Measurements from ENCODE around the gene SPHKAP.
"Not testable (repeated sequence)": the region's sequence is repeated elsewhere in the genome, so short reads cannot be mapped to it uniquely, and the experiment has no call there.

SPHKAP gene

GRCh38 chr2:227942021-227942420 lies 239.5 kb downstream of the SPHKAP start:
- H3K27ac ChIP-seq (ENCODE audit: low read length): no peak overlapping the region
- no peak overlapping the region for H2AFZ ChIP-seq (ENCODE audit: low read depth, low read length)
- no peaks in the 10 kb centered on the region for H3K9me3 ChIP-seq (ENCODE audit: insufficient read depth, low read length)
- no peaks in the 10 kb centered on the region for H3K36me3 ChIP-seq (replicated peaks; ENCODE audit: low read depth, low read length)
- no peak overlapping the region for H3K4me3 ChIP-seq (ENCODE audit: low read length)
- no peak overlapping the region for H3K4me2 ChIP-seq (ENCODE audit: low read length)
- H3K79me2 ChIP-seq (ENCODE audit: low read length): no peaks in the 10 kb centered on the region
- H3K4me1 ChIP-seq (ENCODE audit: low read length): peaks cover 7% of the 10 kb centered on the region
- TF ChIP-seq EZH2phosphoT487 (IDR thresholded peaks at IDR 0.05; ENCODE audit: low read depth) (no peak), CTCF (IDR thresholded peaks at IDR 0.05; ENCODE audit: low read depth, low read length) (no peak)
- peaks cover 2% of the 10 kb centered on the region; the same call in 1 of the 2 replicates for H3K27me3 ChIP-seq (ENCODE audit: low read depth, low read length)
- H4K20me1 ChIP-seq (ENCODE audit: insufficient read depth, low read length): no peaks in the 10 kb centered on the region
- H3K9ac ChIP-seq (ENCODE audit: low read length): no peak overlapping the region

- H3K27ac ChIP-seq (ENCODE audit: low read length): no peak overlapping the region
- H3K79me2 ChIP-seq (ENCODE audit: low read length): no peaks in the 10 kb centered on the region
- H4K20me1 ChIP-seq (ENCODE audit: insufficient read depth, low read length): no peaks in the 10 kb centered on the region
- H3K36me3 ChIP-seq (replicated peaks; ENCODE audit: low read depth, low read length): no peaks in the 10 kb centered on the region
- H3K4me2 ChIP-seq (ENCODE audit: low read length): peak overlapping the region; percentile 53
- H3K9me3 ChIP-seq (ENCODE audit: insufficient read depth, low read length): no peaks in the 10 kb centered on the region
- TF ChIP-seq CTCF (IDR thresholded peaks at IDR 0.05; ENCODE audit: low read depth, low read length) (peak; percentile 75), EZH2phosphoT487 (IDR thresholded peaks at IDR 0.05; ENCODE audit: low read depth) (no peak)
- H2AFZ ChIP-seq (ENCODE audit: low read depth, low read length): peak overlapping the region; percentile 47
- H3K4me3 ChIP-seq (ENCODE audit: low read length): peak overlapping the region; percentile 44
- peaks cover 7% of the 10 kb centered on the region for H3K4me1 ChIP-seq (ENCODE audit: low read length)
- H3K9ac ChIP-seq (ENCODE audit: low read length): no peak overlapping the region
- peaks cover 2% of the 10 kb centered on the region; the same call in 1 of the 2 replicates for H3K27me3 ChIP-seq (ENCODE audit: low read depth, low read length)
These were observed 242.0 kb downstream of the SPHKAP start for GRCh38 chr2:227939271-227940027.

DNA sequence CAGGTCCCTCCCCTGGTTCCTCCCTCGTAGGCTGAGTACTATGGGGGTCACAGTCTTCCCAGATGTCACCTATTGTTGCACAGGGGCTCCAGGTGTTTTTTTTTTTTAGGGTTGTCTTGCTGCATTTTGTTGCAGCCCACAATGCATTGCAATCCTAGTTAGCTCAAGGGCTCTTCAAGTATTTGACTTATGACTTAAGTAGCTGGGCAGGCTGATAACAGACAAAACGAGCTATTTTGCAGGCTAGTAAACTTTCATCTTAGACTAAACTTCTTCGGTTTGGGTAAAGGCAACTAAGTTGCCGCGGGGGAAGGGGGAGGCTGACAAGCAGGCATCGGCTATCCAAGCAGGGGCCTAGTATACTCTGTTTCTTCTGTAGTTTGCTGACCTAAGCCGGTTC lies 245.2 kb downstream of the SPHKAP start:
- not testable (repeated sequence) for H3K79me2 ChIP-seq (ENCODE audit: low read length); H3K4me2 ChIP-seq (ENCODE audit: low read length); H3K36me3 ChIP-seq (replicated peaks; ENCODE audit: low read depth, low read length); H3K27me3 ChIP-seq (ENCODE audit: low read depth, low read length); H2AFZ ChIP-seq (ENCODE audit: low read depth, low read length); H3K9me3 ChIP-seq (ENCODE audit: insufficient read depth, low read length); H3K9ac ChIP-seq (ENCODE audit: low read length); H3K4me3 ChIP-seq (ENCODE audit: low read length); H3K27ac ChIP-seq (ENCODE audit: low read length); H4K20me1 ChIP-seq (ENCODE audit: insufficient read depth, low read length)
- peaks cover 25% of the 10 kb centered on the region for H3K4me1 ChIP-seq (ENCODE audit: low read length)

DNA sequence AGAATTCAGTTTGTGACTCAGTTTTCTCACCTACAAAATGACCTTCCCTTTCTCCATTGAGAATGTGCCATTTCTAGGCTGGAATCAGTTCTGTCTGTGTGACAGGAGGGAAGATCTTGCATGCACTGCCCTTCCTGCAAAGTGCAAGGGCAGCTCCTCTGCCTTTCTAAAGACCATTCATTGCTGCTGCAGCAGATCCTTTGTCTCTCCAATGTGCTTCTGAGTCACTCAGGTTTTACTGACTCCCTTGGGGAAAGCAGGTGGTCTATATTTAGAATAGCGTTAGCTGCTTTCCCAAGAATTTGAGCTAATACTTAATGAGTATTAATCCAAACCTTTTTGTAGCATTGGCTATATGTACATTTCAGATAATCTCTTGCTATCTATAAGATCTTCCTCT lies 247.6 kb downstream of the SPHKAP start:
- Histone ChIP-seq H3K9ac (ENCODE audit: low read length) (no peak overlapping the region), H3K4me2 (ENCODE audit: low read length) (no peak overlapping the region), H2AFZ (ENCODE audit: low read depth, low read length) (no peak overlapping the region), H3K4me3 (ENCODE audit: low read length) (no peak overlapping the region), H3K79me2 (ENCODE audit: low read length) (no peaks in the 10 kb centered on the region), H4K20me1 (ENCODE audit: insufficient read depth, low read length) (no peaks in the 10 kb centered on the region), H3K27me3 (ENCODE audit: low read depth, low read length) (peaks cover 5% of the 10 kb centered on the region; the same call in 1 of the 2 replicates), H3K9me3 (ENCODE audit: insufficient read depth, low read length) (no peaks in the 10 kb centered on the region), H3K27ac (ENCODE audit: low read length) (no peak overlapping the region), H3K36me3 (replicated peaks; ENCODE audit: low read depth, low read length) (no peaks in the 10 kb centered on the region), H3K4me1 (ENCODE audit: low read length) (peaks cover 25% of the 10 kb centered on the region)
- TF ChIP-seq CTCF (IDR thresholded peaks at IDR 0.05; ENCODE audit: low read depth, low read length): no peak

Measured in OCI-LY3 (cell line).